ENCODE results near the gene BAK1. TPM values are rescaled to one million over a fixed set of nuclear protein-coding genes. Genes with fewer than 3 reads are reported as not detected.

The BAK1 gene
- polyA plus RNA-seq, 3 donors from 2014 or later, result 26.6 to 46.6 (median 32.4) TPM

DNA sequence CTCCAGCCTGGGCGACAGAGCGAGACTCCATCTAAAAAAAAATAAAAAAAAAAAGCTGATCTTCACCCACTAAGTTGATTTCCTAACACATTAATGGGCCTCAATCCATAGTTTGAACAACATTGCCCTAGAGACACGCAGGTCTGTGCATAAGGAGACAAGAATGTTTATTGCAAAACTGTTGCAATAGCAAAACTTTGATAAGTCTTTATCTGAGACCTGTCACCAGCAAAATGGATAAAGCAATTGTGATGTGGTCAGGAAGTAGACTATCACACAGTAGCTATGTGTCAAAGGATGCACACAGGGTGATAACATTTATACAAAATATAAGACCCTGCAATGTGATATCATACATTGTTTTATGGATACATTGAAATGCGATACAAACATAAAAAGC lies 36.8 kb upstream of the BAK1 start:
- no peaks in the 10 kb centered on the region for H3K36me3 Mint-ChIP-seq
- DNase-seq, result peak; percentile 55 to 71 (median 65)
- peaks cover 0 to 6% (median 3%) of the 10 kb centered on the region in 3 donors for H3K27me3 Mint-ChIP-seq (ENCODE audit: low read depth in 3 of 3)
- H3K4me1 Mint-ChIP-seq, result peaks cover 46 to 47% of the 10 kb centered on the region in 2 donors
- H3K27ac Mint-ChIP-seq, result peak overlapping the region; percentile 80 to 92 (median 91)
- H3K4me3 Mint-ChIP-seq, result peak overlapping the region; percentile 64 to 84 (median 77)
- H3K9me3 Mint-ChIP-seq, result no peaks in the 10 kb centered on the region

DNA sequence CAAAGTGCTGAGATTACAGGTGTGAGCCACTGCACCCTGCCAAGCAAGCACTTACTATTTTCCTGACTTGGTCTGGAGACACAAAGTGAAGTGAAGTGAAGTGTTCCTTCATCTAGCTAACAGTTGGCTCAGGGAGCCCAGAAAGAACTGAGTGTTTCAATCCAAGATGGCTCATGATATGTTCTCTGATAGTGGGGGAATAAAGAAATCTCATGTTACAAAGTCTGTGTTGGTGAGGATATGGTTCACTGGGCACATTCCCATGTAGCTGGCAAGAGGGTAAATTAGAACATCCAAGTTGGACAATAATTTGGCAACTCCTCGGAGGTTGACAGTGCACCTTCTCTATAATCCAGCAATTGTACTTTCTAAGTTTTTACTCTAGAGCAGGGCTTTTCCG lies 36.0 kb upstream of the BAK1 start:
- peaks cover 0 to 5% (median 3%) of the 10 kb centered on the region in 3 donors for H3K27me3 Mint-ChIP-seq (ENCODE audit: low read depth in 3 of 3)
- DNase-seq, result no peak
- peak overlapping the region in 4 of 5 donors; percentile 64 to 84 (median 72) for H3K4me3 Mint-ChIP-seq
- H3K27ac Mint-ChIP-seq, result peak overlapping the region; percentile 30 to 91 (median 84)
- H3K36me3 Mint-ChIP-seq, result no peaks in the 10 kb centered on the region
- peaks cover 46% of the 10 kb centered on the region in 2 donors for H3K4me1 Mint-ChIP-seq
- no peaks in the 10 kb centered on the region for H3K9me3 Mint-ChIP-seq

DNA sequence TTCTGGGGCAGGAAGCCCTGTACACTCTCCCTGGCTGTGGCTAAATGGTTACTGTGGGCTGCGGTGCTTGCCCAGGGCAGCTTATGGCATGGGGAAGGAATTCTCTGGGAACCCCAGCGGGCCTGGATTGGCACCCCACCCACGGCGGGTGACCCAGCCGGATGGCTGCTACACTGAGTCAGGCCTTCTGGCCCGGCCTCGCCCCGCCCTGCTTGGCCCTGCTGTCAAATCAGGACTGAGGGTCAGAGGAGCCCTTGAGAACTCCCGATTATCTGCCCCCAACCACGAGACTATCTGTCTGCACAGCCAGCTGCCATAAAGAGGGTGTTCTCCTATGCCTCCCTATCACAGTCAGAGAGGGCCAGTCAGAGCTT lies 33.7 kb upstream of the BAK1 start:
- peak overlapping the region in 3 of 6 donors; percentile 14 to 71 (median 54) for H3K27ac Mint-ChIP-seq

DNA sequence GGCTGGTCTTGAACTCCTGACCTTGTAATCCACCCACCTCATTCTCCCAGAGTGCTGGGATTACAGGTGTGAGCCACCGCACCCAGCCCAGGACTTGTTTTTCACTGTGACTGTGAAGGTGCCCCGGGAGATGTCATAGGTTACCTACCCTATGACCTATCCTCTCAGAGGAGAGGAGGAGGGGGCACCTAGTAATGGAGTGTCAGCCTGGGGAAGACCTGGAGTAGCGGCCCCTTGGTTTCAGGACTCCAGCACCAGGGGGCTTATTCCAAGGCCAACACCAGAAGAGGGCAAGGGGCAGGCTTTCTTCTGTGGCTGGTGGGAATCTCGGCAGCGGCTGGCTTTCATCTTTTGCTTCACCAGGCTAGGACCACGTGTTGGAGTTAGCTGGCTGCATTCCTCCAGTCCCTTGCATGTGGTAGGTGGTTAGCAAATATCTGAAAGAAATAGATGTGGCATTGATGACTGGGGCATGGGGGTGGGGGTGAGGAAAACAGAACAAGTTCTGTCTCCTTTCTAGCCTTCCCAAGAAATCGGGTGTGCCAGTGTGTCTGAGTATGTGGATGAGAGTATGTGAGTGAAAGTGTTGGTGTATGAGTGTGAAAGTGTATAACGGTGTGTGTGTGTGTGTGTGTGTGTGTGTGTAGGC lies 33.2 kb upstream of the BAK1 start:
- H3K27me3 Mint-ChIP-seq (ENCODE audit: low read depth in 3 of 3), result peaks cover 0 to 5% (median 3%) of the 10 kb centered on the region in 3 donors
- no peak overlapping the region for H3K4me3 Mint-ChIP-seq
- no peaks in the 10 kb centered on the region for H3K36me3 Mint-ChIP-seq
- H3K27ac Mint-ChIP-seq, result peak overlapping the region in 4 of 6 donors; percentile 14 to 81 (median 54)
- H3K4me1 Mint-ChIP-seq, result peaks cover 23 to 25% of the 10 kb centered on the region in 2 donors
- DNase-seq, result no peak
- no peaks in the 10 kb centered on the region for H3K9me3 Mint-ChIP-seq

More for the DNA sequence above, 33.7 kb upstream of the BAK1 start:
- no peak for DNase-seq
- Mint-ChIP-seq H3K4me1 (peaks cover 28 to 30% of the 10 kb centered on the region in 2 donors), H3K9me3 (no peaks in the 10 kb centered on the region), H3K4me3 (no peak overlapping the region), H3K36me3 (no peaks in the 10 kb centered on the region), H3K27me3 (ENCODE audit: low read depth in 3 of 3) (peaks cover 0 to 5% (median 3%) of the 10 kb centered on the region in 3 donors)

DNA sequence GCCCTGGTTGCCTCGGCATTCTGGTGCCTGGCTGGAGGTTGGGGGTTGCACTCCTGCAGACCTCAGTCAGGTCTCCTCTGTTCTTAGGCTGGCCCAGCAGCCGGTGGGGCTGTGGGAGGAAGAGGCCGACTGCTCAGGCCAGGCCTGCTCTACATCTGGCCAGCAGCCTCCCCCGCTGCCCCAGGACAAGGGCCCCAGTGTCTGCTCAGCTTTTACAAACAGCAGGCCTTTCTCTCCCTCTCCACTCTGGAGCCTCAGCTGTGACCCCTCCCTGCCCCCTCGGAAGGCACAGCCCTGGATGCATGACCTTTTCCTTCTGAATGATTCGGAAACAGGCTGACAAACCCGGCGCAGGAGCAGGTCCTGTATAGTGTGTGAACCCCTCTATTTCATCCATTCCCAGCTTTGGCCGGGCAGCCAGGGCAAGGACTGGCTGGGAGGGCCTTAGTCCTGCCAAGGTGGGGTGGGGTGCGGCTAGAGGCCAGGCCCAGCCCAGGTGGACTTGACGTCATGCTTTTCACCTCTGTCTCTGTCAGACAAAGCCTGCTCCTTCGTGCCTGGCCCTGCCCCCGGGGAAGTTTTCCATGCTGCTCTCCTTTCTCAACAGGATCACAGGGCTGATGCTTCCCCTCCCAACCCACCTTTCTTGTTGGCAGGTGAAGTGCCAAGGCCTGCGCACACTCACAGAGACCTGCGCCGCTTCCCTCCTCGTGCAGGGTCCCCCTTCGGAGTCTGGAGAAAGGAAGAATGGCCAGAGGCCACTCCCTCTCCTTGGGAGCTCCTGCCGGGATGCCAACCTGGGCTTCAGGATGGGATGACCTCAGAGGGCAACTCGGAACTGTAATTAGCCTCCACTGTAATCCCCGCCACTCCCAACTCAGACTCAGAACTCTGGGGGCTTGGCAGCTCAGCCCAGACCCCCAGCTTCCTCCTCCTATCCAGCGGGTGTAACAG lies 31.0 kb upstream of the BAK1 start:
- H3K27me3 Mint-ChIP-seq (ENCODE audit: low read depth in 3 of 3), result peaks cover 0 to 7% (median 3%) of the 10 kb centered on the region in 3 donors
- H3K4me1 Mint-ChIP-seq, result peaks cover 7 to 8% of the 10 kb centered on the region in 2 donors
- H3K9me3 Mint-ChIP-seq, result peaks cover 0 to 1% (median 0%) of the 10 kb centered on the region in 6 donors
- DNase-seq, result no peak
- H3K36me3 Mint-ChIP-seq, result no peaks in the 10 kb centered on the region
- H3K4me3 Mint-ChIP-seq, result no peak overlapping the region
- no peak overlapping the region for H3K27ac Mint-ChIP-seq

DNA sequence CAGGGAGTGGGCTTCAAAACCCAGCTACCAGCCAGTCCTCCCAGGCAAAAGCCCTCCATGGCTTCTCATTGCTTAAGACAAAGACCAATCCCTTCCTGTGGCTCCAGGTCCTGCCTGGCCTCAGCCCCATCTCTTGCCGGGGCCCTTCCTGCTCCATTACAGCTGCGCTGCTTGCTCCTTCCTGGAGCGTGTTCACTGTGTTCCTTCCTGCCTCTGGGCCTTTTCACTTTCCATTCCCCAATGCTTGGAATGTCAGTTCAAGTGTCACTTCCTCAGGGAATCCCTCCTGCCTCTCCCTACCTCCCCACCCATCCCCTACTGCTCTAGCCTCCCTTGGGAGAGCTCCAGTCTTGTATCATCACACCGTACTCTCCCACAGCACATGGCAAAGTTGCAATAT lies 30.0 kb upstream of the BAK1 start:
- Mint-ChIP-seq H3K4me1 (peaks cover 4 to 7% of the 10 kb centered on the region in 2 donors), H3K36me3 (peaks cover 2 to 4% (median 3%) of the 10 kb centered on the region in 3 donors), H3K4me3 (no peak overlapping the region), H3K27me3 (ENCODE audit: low read depth in 3 of 3) (peaks cover 0 to 6% (median 5%) of the 10 kb centered on the region in 3 donors), H3K27ac (no peak overlapping the region), H3K9me3 (peaks cover 0 to 1% (median 0%) of the 10 kb centered on the region in 6 donors)
- no peak for DNase-seq

DNA sequence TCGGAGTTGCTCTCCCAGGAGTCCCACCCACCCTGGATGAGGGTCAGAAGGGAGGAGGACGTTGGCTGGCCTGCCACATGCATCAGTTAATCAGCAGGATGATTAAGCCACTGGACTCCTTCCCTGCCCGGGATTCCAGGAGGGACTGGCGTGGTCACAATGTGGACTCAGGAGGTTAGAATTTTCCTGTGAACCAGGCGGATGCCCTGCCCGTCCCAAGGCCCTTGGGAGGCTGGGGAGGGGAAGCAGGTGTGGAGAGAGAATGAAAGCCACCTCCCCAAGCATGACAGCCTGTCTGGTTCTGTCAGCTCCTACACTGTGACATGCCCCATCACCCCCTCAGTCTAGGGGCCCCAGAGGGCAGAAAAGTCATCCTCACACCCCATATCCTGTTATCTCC lies 29.5 kb upstream of the BAK1 start:
- H3K4me3 Mint-ChIP-seq, result no peak overlapping the region
- no peak overlapping the region for H3K27ac Mint-ChIP-seq
- peaks cover 4 to 7% of the 10 kb centered on the region in 2 donors for H3K4me1 Mint-ChIP-seq
- H3K9me3 Mint-ChIP-seq, result peaks cover 0 to 4% (median 0%) of the 10 kb centered on the region in 6 donors
- peaks cover 5 to 7% (median 6%) of the 10 kb centered on the region in 3 donors for H3K36me3 Mint-ChIP-seq
- H3K27me3 Mint-ChIP-seq (ENCODE audit: low read depth in 3 of 3), result peaks cover 0 to 10% (median 5%) of the 10 kb centered on the region in 3 donors
- no peak for DNase-seq

DNA sequence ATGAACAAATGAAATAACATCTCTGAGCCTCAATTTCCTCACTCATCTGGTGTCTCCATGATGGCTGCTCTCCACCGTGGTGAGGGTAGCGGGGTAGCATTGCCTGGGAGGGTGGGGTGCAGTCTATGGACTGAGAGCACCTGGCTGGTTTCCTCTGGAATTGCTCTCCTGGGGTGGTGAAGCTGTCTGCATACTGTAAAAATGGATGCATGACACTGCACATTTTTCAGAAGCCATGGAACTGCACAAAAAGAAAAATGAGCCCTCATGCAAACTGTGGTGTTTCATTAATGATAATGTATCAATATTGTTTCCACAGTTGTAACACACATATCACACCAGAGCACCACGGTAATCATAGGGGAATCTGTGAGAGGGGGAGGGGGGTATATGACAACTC lies 28.9 kb upstream of the BAK1 start:
- H3K4me3 Mint-ChIP-seq, result no peak overlapping the region
- peaks cover 4 to 7% of the 10 kb centered on the region in 2 donors for H3K4me1 Mint-ChIP-seq

DNA sequence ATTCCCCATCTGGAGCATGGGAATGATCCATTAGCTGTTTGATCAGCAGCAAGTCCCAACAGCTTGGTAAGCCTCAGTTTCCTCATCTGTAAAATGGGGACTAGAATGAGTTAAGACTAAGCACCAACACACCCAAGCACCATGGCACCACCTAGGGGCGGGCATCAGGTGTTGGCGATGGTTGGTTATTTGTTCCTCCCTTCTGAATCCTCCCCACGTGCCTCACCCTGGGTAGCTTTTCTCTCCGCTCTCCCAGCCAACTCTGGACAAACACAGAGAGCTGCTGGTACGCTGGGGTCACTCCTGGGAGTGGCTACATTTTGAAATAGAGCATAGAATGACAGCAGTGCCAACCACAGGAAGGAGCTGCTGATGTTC lies 27.7 kb upstream of the BAK1 start:
- Mint-ChIP-seq H3K4me1 (no peaks in the 10 kb centered on the region), H3K4me3 (no peak overlapping the region), H3K9me3 (peaks cover 0 to 4% (median 0%) of the 10 kb centered on the region in 6 donors), H3K36me3 (peaks cover 5 to 7% (median 6%) of the 10 kb centered on the region in 3 donors), H3K27me3 (ENCODE audit: low read depth in 3 of 3) (peaks cover 4 to 10% (median 5%) of the 10 kb centered on the region in 3 donors), H3K27ac (peak overlapping the region in 1 of 6 donors; percentile 20)
- peak in 1 of 3 donors; percentile 19 for DNase-seq

More for the DNA sequence above, 28.9 kb upstream of the BAK1 start:
- Mint-ChIP-seq H3K27ac (no peak overlapping the region), H3K27me3 (ENCODE audit: low read depth in 3 of 3) (peaks cover under 1 to 10% (median 5%) of the 10 kb centered on the region in 3 donors), H3K9me3 (peaks cover 0 to 4% (median 0%) of the 10 kb centered on the region in 6 donors), H3K36me3 (peaks cover 5 to 7% (median 6%) of the 10 kb centered on the region in 3 donors)
- DNase-seq, result no peak

DNA sequence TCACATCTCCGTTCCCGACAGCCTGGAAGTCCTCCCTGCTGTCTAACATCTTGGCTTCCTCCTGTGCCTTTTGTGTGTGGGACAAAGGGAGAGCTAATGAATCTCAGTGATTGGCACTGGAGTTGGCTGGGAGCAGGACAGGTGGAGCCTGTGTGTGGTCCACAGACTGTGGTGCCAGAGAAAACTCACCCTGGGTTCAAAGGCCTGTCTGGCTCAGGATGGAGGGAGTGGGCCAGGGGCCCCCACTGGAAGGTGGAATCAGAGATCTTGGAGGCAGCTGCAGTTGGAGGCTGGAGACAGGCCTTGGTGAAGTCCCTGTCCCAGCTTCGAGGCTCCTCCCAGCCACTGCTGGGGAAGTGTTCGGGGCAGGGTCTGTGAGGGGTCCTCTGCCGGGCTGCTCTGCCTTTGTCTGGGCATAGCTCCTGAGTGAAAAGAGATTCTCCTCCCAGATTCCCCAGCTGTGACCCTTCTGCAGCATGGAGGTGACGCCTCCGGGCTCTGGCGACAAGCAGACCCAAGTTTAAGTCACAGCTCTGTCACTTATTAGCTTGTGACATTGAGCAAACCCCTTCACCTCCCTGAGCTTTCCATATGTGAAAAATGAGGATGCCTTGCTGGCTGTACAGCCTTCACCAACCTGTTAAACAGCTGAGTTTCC lies 27.2 kb upstream of the BAK1 start:
- Mint-ChIP-seq H3K9me3 (peaks cover 0 to 4% (median 0%) of the 10 kb centered on the region in 6 donors), H3K36me3 (peaks cover 5 to 7% (median 6%) of the 10 kb centered on the region in 3 donors), H3K4me1 (no peaks in the 10 kb centered on the region), H3K4me3 (no peak overlapping the region), H3K27ac (no peak overlapping the region), H3K27me3 (ENCODE audit: low read depth in 3 of 3) (peaks cover 5 to 10% (median 7%) of the 10 kb centered on the region in 3 donors)
- no peak for DNase-seq

DNA sequence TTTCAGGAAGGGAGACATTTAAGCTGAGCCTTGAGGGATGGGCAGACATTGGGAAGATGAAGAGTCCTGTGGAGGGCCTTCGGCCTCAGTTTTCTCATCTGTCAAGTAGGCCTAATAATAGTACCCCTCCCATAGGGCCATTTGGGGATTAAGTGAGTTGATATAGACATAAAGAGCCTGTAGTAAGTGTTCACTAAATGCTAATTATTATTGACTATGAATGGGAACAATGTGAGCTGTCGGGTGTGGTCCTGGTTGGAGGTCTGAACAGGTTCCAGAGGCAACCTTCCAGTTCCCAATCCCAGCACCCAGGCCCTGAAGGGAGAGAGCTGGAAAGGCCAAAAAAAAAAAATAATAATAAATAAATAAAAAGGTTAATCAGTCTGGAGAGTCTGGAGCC lies 26.6 kb upstream of the BAK1 start:
- H3K4me3 Mint-ChIP-seq, result no peak overlapping the region
- peaks cover 5 to 12% (median 11%) of the 10 kb centered on the region in 3 donors for H3K27me3 Mint-ChIP-seq (ENCODE audit: low read depth in 3 of 3)
- peaks cover 5 to 7% (median 6%) of the 10 kb centered on the region in 3 donors for H3K36me3 Mint-ChIP-seq
- peaks cover 0 to 4% (median 0%) of the 10 kb centered on the region in 6 donors for H3K9me3 Mint-ChIP-seq
- DNase-seq, result no peak
- no peaks in the 10 kb centered on the region for H3K4me1 Mint-ChIP-seq
- no peak overlapping the region for H3K27ac Mint-ChIP-seq

DNA sequence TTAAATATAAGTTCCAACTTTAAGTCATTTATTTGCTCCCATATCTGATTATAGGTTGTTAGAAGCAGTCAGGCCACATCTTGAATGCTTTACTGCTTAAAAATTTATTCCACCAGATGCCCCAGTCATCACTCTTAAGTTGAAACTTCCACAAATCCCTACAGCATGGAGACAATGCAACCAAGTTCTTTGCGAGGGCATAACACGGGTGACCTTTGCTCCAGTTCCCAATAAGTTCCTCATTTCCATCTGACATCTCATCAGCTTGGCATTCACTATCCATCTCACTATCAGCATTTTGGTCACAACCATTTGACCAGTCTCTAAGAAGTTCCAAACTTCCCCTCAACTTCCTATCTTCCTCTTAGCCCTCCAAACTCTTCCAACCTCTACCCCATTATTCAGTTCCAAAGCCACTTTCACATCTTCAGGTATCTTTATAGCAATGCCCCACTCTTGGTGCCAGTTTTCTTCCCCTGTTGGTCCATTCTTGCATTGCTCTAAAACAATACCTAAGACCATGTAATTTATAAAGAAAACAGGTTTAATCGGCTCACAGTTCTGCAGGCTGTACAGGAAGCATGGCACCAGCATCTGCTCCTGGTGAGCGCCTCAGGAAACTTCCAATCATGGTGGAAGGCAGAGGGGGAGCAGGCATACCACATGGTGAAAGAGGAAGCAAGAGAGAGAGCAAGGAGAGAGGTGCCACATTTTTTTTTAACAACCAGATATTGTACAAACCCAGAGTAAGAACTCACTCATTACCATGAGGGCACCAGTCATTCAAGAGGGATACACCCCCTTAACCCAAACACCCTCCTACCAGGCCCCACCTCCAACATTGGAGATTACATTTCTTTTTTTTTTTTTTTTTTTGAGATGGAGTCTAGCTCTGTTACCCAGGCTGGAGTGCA lies 25.1 kb upstream of the BAK1 start:
- no peaks in the 10 kb centered on the region for H3K4me1 Mint-ChIP-seq
- H3K27ac Mint-ChIP-seq, result peak overlapping the region in 1 of 6 donors; percentile 19
- H3K27me3 Mint-ChIP-seq (ENCODE audit: low read depth in 3 of 3), result peaks cover 5 to 12% (median 11%) of the 10 kb centered on the region in 3 donors
- DNase-seq, result no peak
- no peak overlapping the region for H3K4me3 Mint-ChIP-seq
- peaks cover 0 to 4% (median 0%) of the 10 kb centered on the region in 6 donors for H3K9me3 Mint-ChIP-seq
- H3K36me3 Mint-ChIP-seq, result peaks cover 5 to 7% (median 6%) of the 10 kb centered on the region in 3 donors

Measured in immature natural killer cell (primary cell).